Endothelial cell of umbilical vein (primary cell): Measurements from ENCODE around the gene CHN2.

Experiments
- CTCF ChIP-seq, 2 donors: IDR thresholded peaks; 1 replicate in 1 of 2; 2 replicates in 1 of 2; pipeline ENCODE4 v1.5.1; 2011; ENCODE audit warnings: low read length in 2 of 2, mild to moderate bottlenecking in 2 of 2, moderate library complexity in 2 of 2, control low read depth in 1 of 2, inconsistent platforms in 1 of 2, low read depth in 1 of 2; ENCODE audit not compliant: insufficient read depth in 1 of 2; ENCODE audit errors: extremely low read depth in 1 of 2
- EZH2 ChIP-seq: IDR thresholded peaks from 2 replicates; pipeline ENCODE4 v1.6.1; 2012; ENCODE audit warnings: borderline replicate concordance, low read depth, mild to moderate bottlenecking, moderate library complexity, low read length, inconsistent platforms; ENCODE audit not compliant: severe bottlenecking
- FOS ChIP-seq: IDR thresholded peaks from 2 replicates; pipeline ENCODE4 v1.6.1; 2011; ENCODE audit warnings: mild to moderate bottlenecking, low read length, moderate library complexity, borderline replicate concordance; ENCODE audit not compliant: insufficient read depth
- GATA2 ChIP-seq: IDR thresholded peaks from 2 replicates; pipeline ENCODE4 v1.7.0; 2011; ENCODE audit warnings: low read depth, mild to moderate bottlenecking, moderate library complexity, mixed read lengths, low read length; ENCODE audit not compliant: insufficient read length, insufficient read depth
- JUN ChIP-seq: IDR thresholded peaks from 2 replicates; pipeline ENCODE4 v1.6.1; 2011; ENCODE audit warnings: borderline replicate concordance, low read depth; ENCODE audit not compliant: insufficient read length, insufficient read depth
- MAX ChIP-seq: IDR thresholded peaks from 2 replicates; pipeline ENCODE4 v1.6.1; 2011; ENCODE audit not compliant: insufficient read depth, insufficient read length
- MYC ChIP-seq: IDR thresholded peaks from one replicate; pipeline ENCODE4 v1.6.1; 2011; ENCODE audit warnings: mild to moderate bottlenecking, low read depth, low read length
- POLR2A ChIP-seq: IDR thresholded peaks from 2 replicates; pipeline ENCODE4 v1.6.1; 2012; ENCODE audit warnings: low read depth, mild to moderate bottlenecking, control low read depth, low read length
- POLR2AphosphoS5 ChIP-seq: IDR thresholded peaks from 2 replicates; pipeline ENCODE4 v1.6.1; 2012; ENCODE audit warnings: low read depth, mild to moderate bottlenecking, control low read depth, low read length, moderate library complexity; ENCODE audit not compliant: insufficient read depth

DNA sequence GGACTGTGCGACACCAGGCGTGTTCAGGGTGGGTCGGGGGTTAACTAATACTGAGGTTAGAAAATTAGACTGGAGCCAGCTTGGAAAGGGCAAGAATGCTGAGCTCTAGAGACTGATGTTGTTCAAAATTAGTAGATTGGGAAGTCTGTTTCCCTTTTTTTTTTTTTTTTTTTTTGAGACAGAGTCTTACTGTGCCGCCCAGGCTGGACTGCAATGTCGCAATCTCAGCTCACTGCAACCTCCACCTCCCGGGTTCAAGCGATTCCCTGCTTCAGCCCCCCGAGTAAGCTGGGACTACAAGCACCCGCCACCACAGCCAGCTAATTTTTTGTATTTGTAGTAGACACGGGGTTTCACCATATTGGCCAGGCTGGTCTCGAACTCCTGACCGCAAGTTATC, 45.5 kb upstream of the CHN2 start:
- TF ChIP-seq CTCF (IDR thresholded peaks at IDR 0.05; ENCODE audit: extremely low read depth in 1 of 2, insufficient read depth in 1 of 2, low read depth in 1 of 2, low read length in 2 of 2) (no peak), POLR2AphosphoS5 (no peak), MAX (no peak), FOS (no peak), POLR2A (no peak), EZH2 (no peak), JUN (no peak), MYC (no peak), GATA2 (no peak)
